Neural progenitor cell (in vitro differentiated cells): Measurements from ENCODE around the gene CSK.

ENCODE experiments used
- CTCF ChIP-seq: fragments of 200-600 bp; sonication (generic); IDR thresholded peaks from 2 replicates; pipeline ENCODE4 v1.5.1; 2017; ENCODE audit warnings: antibody characterized with exemption, mild to moderate bottlenecking
- EZH2 ChIP-seq: fragments of 200-600 bp; sonication (generic); IDR thresholded peaks from 2 replicates; pipeline ENCODE4 v1.6.1; 2017; ENCODE audit warnings: antibody characterized with exemption, mild to moderate bottlenecking, moderate library complexity
- EZH2phosphoT487 ChIP-seq: fragments of 200-600 bp; sonication (generic); IDR thresholded peaks from 2 replicates; pipeline ENCODE4 v1.6.1; 2017; ENCODE audit warnings: antibody characterized with exemption

- no peak for TF ChIP-seq CTCF
- TF ChIP-seq EZH2: no peak
- no peak for TF ChIP-seq EZH2phosphoT487
Observed at GRCh38 chr15:74821091-74821789, 39.4 kb downstream of the CSK start.
